CD4-positive, alpha-beta T cell (primary cell): Measurements from ENCODE around the gene SLC1A3. TPM values are rescaled to one million over a fixed set of nuclear protein-coding genes. Genes with fewer than 3 reads are reported as not detected.

Experiments used
- ATAC-seq: fragments of 200-7000 bp; cut with Tn5 transposase; one replicate; pipeline ENCODE4 v1.10.0; 2022; ENCODE audit warnings: mild to moderate bottlenecking; ENCODE audit not compliant: poor library complexity
- CTCF ChIA-PET: fragments of 350-600 bp; sonication (Branson Sonifier 250); formaldehyde crosslinking; loops from one replicate; lab custom pipeline; 2021; ENCODE audit warnings: antibody characterized with exemption, inconsistent platforms; lab: Charles Lee
- POLR2A ChIA-PET: fragments of 350-600 bp; sonication (Branson Sonifier 250); formaldehyde crosslinking; loops from one replicate; lab custom pipeline; 2021; ENCODE audit warnings: antibody characterized with exemption, inconsistent platforms; lab: Charles Lee
- DNase-seq, 14 experiments: peaks; one replicate each; pipeline ENCODE4 v3.0.0-alpha.2; 2013 to 2020; ENCODE audit warnings: mixed read lengths in 2 of 14
- H3K27ac ChIP-seq, 2 donors: one replicate each; pipeline versions ENCODE4 v1.5.1 to v1.7.0; 2013; ENCODE audit warnings: low read length in 2 of 2, low read depth in 1 of 2, mild to moderate bottlenecking in 1 of 2
- H3K27me3 ChIP-seq, 2 experiments: 1 replicate in 1 of 2; 2 replicates in 1 of 2; pipeline versions ENCODE4 v1.6.1 to v1.7.0; 2013; ENCODE audit warnings: low read length in 2 of 2, control low read depth in 1 of 2, mild to moderate bottlenecking in 1 of 2, moderate library complexity in 1 of 2; ENCODE audit not compliant: insufficient read depth in 2 of 2, control insufficient read depth in 1 of 2
- H3K36me3 ChIP-seq: one replicate; pipeline ENCODE4 v1.6.1; 2013; ENCODE audit warnings: low read length, control low read depth; ENCODE audit not compliant: insufficient read depth
- H3K4me1 ChIP-seq: one replicate; pipeline ENCODE4 v1.6.1; 2013; ENCODE audit warnings: low read length, control low read depth; ENCODE audit not compliant: insufficient read depth
- H3K4me3 ChIP-seq: one replicate; pipeline ENCODE4 v1.5.1; 2013; ENCODE audit warnings: mild to moderate bottlenecking, low read length, moderate library complexity
- H3K9me3 ChIP-seq, 2 experiments: 1 replicate in 1 of 2; 2 replicates in 1 of 2; pipeline versions ENCODE4 v1.6.1 to v1.7.0; 2013; ENCODE audit warnings: low read length in 2 of 2, mild to moderate bottlenecking in 2 of 2, control low read depth in 1 of 2, moderate library complexity in 1 of 2; ENCODE audit not compliant: control insufficient read depth in 1 of 2, insufficient read depth in 1 of 2
- H3K27ac Mint-ChIP-seq: one replicate; pipeline ENCODE4 v1.8.0; 2020; ENCODE audit warnings: mixed read lengths
- H3K27me3 Mint-ChIP-seq: one replicate; pipeline ENCODE4 v1.8.0; 2021; ENCODE audit warnings: mixed read lengths
- H3K36me3 Mint-ChIP-seq: one replicate; pipeline ENCODE4 v1.8.0; 2021; ENCODE audit warnings: low read depth, mixed read lengths
- H3K4me1 Mint-ChIP-seq: one replicate; pipeline ENCODE4 v1.8.0; 2021; ENCODE audit warnings: low read depth, mixed read lengths
- H3K4me3 Mint-ChIP-seq: one replicate; pipeline ENCODE4 v1.8.0; 2020; ENCODE audit warnings: mild to moderate bottlenecking, mixed read lengths
- H3K9me3 Mint-ChIP-seq: one replicate; pipeline ENCODE4 v1.8.0; 2020; ENCODE audit warnings: mixed read lengths
- intact Hi-C, 2 experiments: fragments of 100-400 bp; cut with DNase I in 1 of 2; cut with micrococcal nuclease in 1 of 2; formaldehyde crosslinking; loops; one replicate each; pipeline versions ENCODE4 v1.15.1 to v1.9.0; 2023 to 2025; cut with DNase I, micrococcal nuclease
- total RNA-seq, 174 experiments: library from RNA in 2 of 174; stranded (reverse) in 2 of 174; gene quantifications; one replicate each; pipeline ENCODE4 v1.2.3 and lab custom pipeline; 2021 to 2026
- TF ChIP-seq, protein P1 (sequence below): fragments of 200-600 bp; IDR thresholded peaks from one replicate; pipeline ENCODE4 v1.8.0; 2022; ENCODE audit warnings: antibody characterized with exemption, mild to moderate bottlenecking

Gene SLC1A3
- total RNA-seq, 2 experiments from 2014 or later, result not detected

DNA sequence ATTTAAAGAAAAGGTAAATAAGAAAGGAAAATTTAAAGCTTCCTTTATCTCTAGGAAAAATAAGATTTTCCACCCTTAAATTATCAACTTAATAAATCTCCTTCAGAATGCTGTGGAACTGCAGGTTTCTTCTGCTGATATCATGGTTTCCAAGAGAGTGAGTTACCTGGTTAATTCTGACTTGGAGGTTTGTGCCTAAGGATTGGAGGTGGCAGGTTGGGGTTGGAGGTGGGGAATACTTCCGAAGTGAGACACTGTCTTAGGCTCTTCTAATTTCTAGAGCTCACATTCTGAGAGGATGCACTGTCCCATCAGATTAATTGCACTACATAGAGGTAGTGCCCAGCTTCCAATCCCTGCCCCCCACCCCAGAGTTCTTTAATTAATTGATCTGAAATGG, 31.1 kb downstream of the SLC1A3 start:
- Mint-ChIP-seq H3K27me3 (peaks cover 33% of the 10 kb centered on the region), H3K9me3 (no peaks in the 10 kb centered on the region), H3K36me3 (no peaks in the 10 kb centered on the region), H3K4me1 (no peaks in the 10 kb centered on the region), H3K4me3 (no peak overlapping the region), H3K27ac (no peak overlapping the region)
- Histone ChIP-seq H3K27ac (no peak overlapping the region), H3K27me3 (no peaks in the 10 kb centered on the region), H3K4me1 (no peaks in the 10 kb centered on the region), H3K36me3 (no peaks in the 10 kb centered on the region), H3K9me3 (no peaks in the 10 kb centered on the region), H3K4me3 (no peak overlapping the region)
- ATAC-seq, result no peak
- intact Hi-C loops, result no loop called here
- CTCF ChIA-PET, result no interaction called here
- DNase-seq, result no peak
- POLR2A ChIA-PET, result no interaction called here
- TF ChIP-seq, protein P1, sequence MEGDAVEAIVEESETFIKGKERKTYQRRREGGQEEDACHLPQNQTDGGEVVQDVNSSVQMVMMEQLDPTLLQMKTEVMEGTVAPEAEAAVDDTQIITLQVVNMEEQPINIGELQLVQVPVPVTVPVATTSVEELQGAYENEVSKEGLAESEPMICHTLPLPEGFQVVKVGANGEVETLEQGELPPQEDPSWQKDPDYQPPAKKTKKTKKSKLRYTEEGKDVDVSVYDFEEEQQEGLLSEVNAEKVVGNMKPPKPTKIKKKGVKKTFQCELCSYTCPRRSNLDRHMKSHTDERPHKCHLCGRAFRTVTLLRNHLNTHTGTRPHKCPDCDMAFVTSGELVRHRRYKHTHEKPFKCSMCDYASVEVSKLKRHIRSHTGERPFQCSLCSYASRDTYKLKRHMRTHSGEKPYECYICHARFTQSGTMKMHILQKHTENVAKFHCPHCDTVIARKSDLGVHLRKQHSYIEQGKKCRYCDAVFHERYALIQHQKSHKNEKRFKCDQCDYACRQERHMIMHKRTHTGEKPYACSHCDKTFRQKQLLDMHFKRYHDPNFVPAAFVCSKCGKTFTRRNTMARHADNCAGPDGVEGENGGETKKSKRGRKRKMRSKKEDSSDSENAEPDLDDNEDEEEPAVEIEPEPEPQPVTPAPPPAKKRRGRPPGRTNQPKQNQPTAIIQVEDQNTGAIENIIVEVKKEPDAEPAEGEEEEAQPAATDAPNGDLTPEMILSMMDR, result no peak

DNA sequence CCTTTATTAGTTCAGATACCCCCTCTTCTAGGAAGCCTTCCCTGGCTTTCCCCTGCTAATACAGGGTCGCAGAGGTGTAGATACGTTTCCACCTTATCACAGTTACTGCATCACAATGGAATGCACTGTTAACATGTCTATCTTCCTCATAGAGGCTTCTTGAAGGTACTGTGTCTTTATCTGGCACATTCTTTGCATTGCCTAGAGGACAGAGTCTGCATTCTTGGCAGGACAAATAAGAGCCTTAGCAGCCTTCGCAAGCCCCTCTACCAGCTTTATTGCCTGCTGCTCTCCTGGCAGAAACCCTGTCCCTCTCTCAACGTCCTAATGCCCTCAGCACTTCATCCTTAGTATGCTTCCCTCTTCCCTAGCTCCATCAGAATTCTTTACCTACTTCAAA, 31.6 kb downstream of the SLC1A3 start:
- Mint-ChIP-seq H3K27ac (no peak overlapping the region), H3K9me3 (no peaks in the 10 kb centered on the region), H3K36me3 (no peaks in the 10 kb centered on the region), H3K4me1 (no peaks in the 10 kb centered on the region), H3K27me3 (peaks cover 36% of the 10 kb centered on the region), H3K4me3 (no peak overlapping the region)
- TF ChIP-seq, protein P1, result no peak
- intact Hi-C loops, result no loop called here
- ATAC-seq (no peak), DNase-seq (no peak)
- Histone ChIP-seq H3K27ac (no peak overlapping the region), H3K36me3 (no peaks in the 10 kb centered on the region), H3K9me3 (no peaks in the 10 kb centered on the region), H3K4me3 (no peak overlapping the region), H3K4me1 (no peaks in the 10 kb centered on the region), H3K27me3 (no peaks in the 10 kb centered on the region)
- ChIA-PET POLR2A (no interaction called here), CTCF (no interaction called here)

DNA sequence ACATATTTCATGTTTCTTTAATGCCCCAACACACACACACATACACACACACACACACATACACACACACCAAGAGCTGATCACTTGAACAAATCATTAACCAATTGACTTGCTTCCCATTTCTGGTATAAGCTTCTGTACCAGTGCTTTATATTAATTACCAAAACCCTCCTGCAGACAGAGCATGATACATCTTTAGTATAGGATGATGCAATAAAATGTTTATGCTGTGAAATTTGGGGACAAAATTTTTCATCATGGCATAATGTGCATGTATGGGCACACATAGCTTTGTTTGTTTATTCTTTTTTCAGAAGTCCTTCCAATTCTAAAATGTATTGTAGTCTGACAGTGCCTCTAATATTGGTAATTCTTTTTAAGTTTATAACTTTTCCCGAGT, 34.5 kb downstream of the SLC1A3 start:
- H3K36me3 Mint-ChIP-seq, result no peaks in the 10 kb centered on the region
- no peak overlapping the region for H3K4me3 Mint-ChIP-seq
- intact Hi-C loops, result no loop called here
- CTCF ChIA-PET, result interaction anchor here (1.6 kb wide), 1 partner anchor 10 kb away, joined by 3 read pairs; no protein-coding TSS in a partner anchor
- no peaks in the 10 kb centered on the region for H3K9me3 Mint-ChIP-seq
- Histone ChIP-seq H3K4me3 (no peak overlapping the region), H3K9me3 (no peaks in the 10 kb centered on the region), H3K36me3 (no peaks in the 10 kb centered on the region), H3K4me1 (no peaks in the 10 kb centered on the region), H3K27me3 (no peaks in the 10 kb centered on the region), H3K27ac (no peak overlapping the region)
- TF ChIP-seq, protein P1, result no peak
- H3K4me1 Mint-ChIP-seq, result no peaks in the 10 kb centered on the region
- peaks cover 30% of the 10 kb centered on the region for H3K27me3 Mint-ChIP-seq
- H3K27ac Mint-ChIP-seq, result no peak overlapping the region
- POLR2A ChIA-PET, result no interaction called here
- ATAC-seq (no peak), DNase-seq (no peak)
